Lower leg skin (tissue), 3 donors: ENCODE data around the gene AFG3L2.

Experiments
- CTCF ChIP-seq, 3 donors: fragments of 450-650 bp; IDR thresholded peaks; one replicate each; pipeline ENCODE4 v1.5.1; 2016; ENCODE audit warnings: antibody characterized with exemption in 3 of 3, mild to moderate bottlenecking in 3 of 3, moderate library complexity in 2 of 3
- POLR2A ChIP-seq, 2 donors: fragments of 450-650 bp; IDR thresholded peaks; one replicate each; pipeline ENCODE4 v1.6.1; 2016 to 2017; ENCODE audit warnings: antibody characterized with exemption in 2 of 2, mild to moderate bottlenecking in 1 of 2, moderate library complexity in 1 of 2

DNA sequence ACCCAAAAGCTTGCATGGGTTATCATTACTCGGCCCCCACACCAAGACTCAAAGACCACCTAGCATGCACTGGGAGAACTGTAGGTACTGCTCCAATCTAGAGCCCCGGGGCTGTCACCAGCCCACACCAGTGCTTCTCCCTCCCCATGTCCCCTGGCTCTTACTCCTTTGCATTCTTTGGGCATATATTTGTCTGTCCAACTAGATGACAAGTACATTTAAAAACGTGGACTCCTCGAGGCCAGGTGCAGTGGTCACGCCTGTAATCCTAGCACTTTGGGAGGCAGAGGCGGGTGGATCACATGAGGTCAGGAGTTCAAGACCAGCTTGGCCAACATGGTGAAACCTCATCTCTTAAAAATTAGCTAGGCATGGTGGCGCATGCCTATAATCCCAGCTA lies 7.8 kb downstream of the AFG3L2 start:
- TF ChIP-seq POLR2A (IDR thresholded peaks at IDR 0.05) (no peak), CTCF (IDR thresholded peaks at IDR 0.05) (no peak)
